GM12878 (cell line): ENCODE data around the gene ZFP28. TPM values are rescaled to one million over a fixed set of nuclear protein-coding genes. Genes with fewer than 3 reads are reported as not detected.

Experiments
- ATAC-seq: fragments of 200-7000 bp; cut with Tn5 transposase; 3 replicates; pipeline ENCODE4 v1.9.1; 2020; ENCODE audit warnings: mild to moderate bottlenecking, moderate library complexity
- BruUV-seq: library from RNA; stranded (reverse); fragments of 400-500 nt; replicated peaks from 2 replicates; lab custom pipeline; 2021; lab: Mats Ljungman, UMichigan
- CTCF ChIA-PET: fragments of 300-600 bp; sonication (Branson Sonifier 250); formaldehyde crosslinking; extraction: SDS; loops from one replicate; lab custom pipeline; 2021; ENCODE audit warnings: inconsistent platforms; lab: Yijun Ruan, JAX
- POLR2A ChIA-PET: fragments of 350-600 bp; formaldehyde crosslinking; extraction: SDS; loops from one replicate; lab custom pipeline; 2021; ENCODE audit warnings: inconsistent platforms; lab: Charles Lee
- RAD21 ChIA-PET: fragments of 300-600 bp; sonication (Branson Sonifier 250); formaldehyde crosslinking; loops from one replicate; lab custom pipeline; 2023; ENCODE audit warnings: antibody characterized with exemption; ENCODE audit not compliant: unreplicated experiment; lab: Charles Lee
- SMC1A ChIA-PET: fragments of 300-600 bp; sonication (Branson Sonifier 250); formaldehyde crosslinking; loops from one replicate; lab custom pipeline; 2023; ENCODE audit not compliant: unreplicated experiment, uncharacterized antibody; lab: Charles Lee
- DNase-seq: peaks from one replicate; pipeline ENCODE4 v3.0.0-alpha.2; 2011; ENCODE audit warnings: low read depth, low spot score
- FAIRE-seq: peaks from 3 replicates; lab custom pipeline; 2011; peaks lifted over from hg19 to GRCh38; lab: Jason Lieb, UNC
- H2AFZ ChIP-seq: 2 replicates; pipeline ENCODE4 v1.6.0; 2011; ENCODE audit warnings: low read depth, low read length, control low read depth; ENCODE audit not compliant: control insufficient read depth
- H3K27ac ChIP-seq: 2 replicates; pipeline ENCODE4 v1.5.1; 2011; ENCODE audit warnings: control low read depth; ENCODE audit not compliant: control insufficient read depth, insufficient read depth
- H3K27me3 ChIP-seq, 2 experiments: replicated peaks in 1 of 2; 2 replicates each; pipeline versions ENCODE4 v1.6.0 to v1.6.1; 2011; ENCODE audit warnings: low read length in 1 of 2; ENCODE audit not compliant: control insufficient read depth in 2 of 2, insufficient read depth in 2 of 2
- H3K36me3 ChIP-seq, 2 experiments: 2 replicates each; pipeline ENCODE4 v1.5.1; 2011; ENCODE audit warnings: low read length in 1 of 2; ENCODE audit not compliant: control insufficient read depth in 2 of 2, insufficient read depth in 2 of 2
- H3K4me1 ChIP-seq: 2 replicates; pipeline ENCODE4 v1.6.1; 2011; ENCODE audit warnings: mild to moderate bottlenecking, low read length, moderate library complexity, mixed read lengths; ENCODE audit not compliant: control insufficient read depth, insufficient read depth
- H3K4me2 ChIP-seq: 2 replicates; pipeline ENCODE4 v1.6.0; 2011; ENCODE audit warnings: control low read depth; ENCODE audit not compliant: control insufficient read depth, insufficient read depth
- H3K4me3 ChIP-seq: fragments of 200-600 bp; sonication (generic); 2 replicates; pipeline ENCODE4 v1.5.1; 2016
- H3K79me2 ChIP-seq: 2 replicates; pipeline ENCODE4 v1.6.0; 2011; ENCODE audit warnings: low read length; ENCODE audit not compliant: control insufficient read depth, insufficient read depth
- H3K9ac ChIP-seq: 2 replicates; pipeline ENCODE4 v1.8.0; 2011; ENCODE audit warnings: low read length, control low read depth, mixed read lengths; ENCODE audit not compliant: control insufficient read depth, insufficient read depth
- H3K9me3 ChIP-seq: replicated peaks from 3 replicates; pipeline ENCODE4 v1.5.1; 2011; ENCODE audit warnings: mild to moderate bottlenecking, low read length; ENCODE audit not compliant: control insufficient read depth, insufficient read depth
- H4K20me1 ChIP-seq: 2 replicates; pipeline ENCODE4 v1.6.0; 2011; ENCODE audit not compliant: control insufficient read depth, insufficient read depth
- ATF7 ChIP-seq: fragments of 450-650 bp; IDR thresholded peaks from 2 replicates; pipeline ENCODE4 v1.6.1; 2016; ENCODE audit warnings: low read depth, mild to moderate bottlenecking
- BRCA1 ChIP-seq: IDR thresholded peaks from 2 replicates; pipeline ENCODE4 v1.6.1; 2011; ENCODE audit warnings: low read depth, low read length, improper control_type of control experiment
- CHD1 ChIP-seq: IDR thresholded peaks from 2 replicates; pipeline ENCODE4 v1.6.1; 2012; ENCODE audit warnings: low read depth, low read length, improper control_type of control experiment
- E2F4 ChIP-seq: IDR thresholded peaks from 2 replicates; pipeline ENCODE4 v1.6.1; 2012; ENCODE audit warnings: low read depth, low read length, improper control_type of control experiment
- HCFC1 ChIP-seq: fragments of 150-350 bp; IDR thresholded peaks from 2 replicates; pipeline ENCODE4 v1.6.1; 2014; ENCODE audit warnings: low read length
- IRF4 ChIP-seq: IDR thresholded peaks from 2 replicates; pipeline ENCODE4 v1.6.1; 2011; ENCODE audit warnings: low read depth, low read length
- IRF5 ChIP-seq: fragments of 450-650 bp; IDR thresholded peaks from 2 replicates; pipeline ENCODE4 v1.6.1; 2017; ENCODE audit warnings: borderline replicate concordance
- JUNB ChIP-seq: IDR thresholded peaks from 2 replicates; pipeline ENCODE4 v1.6.1; 2016; ENCODE audit warnings: antibody characterized with exemption, mild to moderate bottlenecking
- LARP7 ChIP-seq: fragments of 450-650 bp; IDR thresholded peaks from 2 replicates; pipeline ENCODE4 v1.6.1; 2017; ENCODE audit warnings: mild to moderate bottlenecking
- RB1 ChIP-seq: fragments of 450-650 bp; formaldehyde crosslinking; IDR thresholded peaks from 2 replicates; pipeline ENCODE4 v1.6.1; 2017; ENCODE audit warnings: mild to moderate bottlenecking, borderline replicate concordance
- RCOR1 ChIP-seq: conservative IDR thresholded peaks from 2 replicates; pipeline ENCODE4 v1.6.1; 2012; ENCODE audit warnings: low read depth, low read length, improper control_type of control experiment
- ZBTB33 ChIP-seq: fragments of 450-650 bp; IDR thresholded peaks from 2 replicates; pipeline ENCODE4 v1.6.1; 2017; ENCODE audit warnings: mild to moderate bottlenecking
- ZBTB40 ChIP-seq: fragments of 450-650 bp; IDR thresholded peaks from 2 replicates; pipeline ENCODE4 v1.6.1; 2016; ENCODE audit warnings: mild to moderate bottlenecking, moderate library complexity, borderline replicate concordance
- WGBS: methylation state at CpG from one replicate; pipeline ENCODE4 v1.1.6; 2016; ENCODE audit warnings: low lambda C conversion rate; ENCODE audit not compliant: insufficient replicate concordance, insufficient coverage; ENCODE audit errors: missing lambda C conversion rate; 5-methylcytosine and 5-hydroxymethylcytosine counted together
- in situ Hi-C: fragments of 300-500 bp; cut with MboI; formaldehyde crosslinking; loops from 9 replicates; pipeline ENCODE4 v1.14.3; 2018; ENCODE audit warnings: mixed read lengths
- intact Hi-C: fragments of 100-400 bp; cut with micrococcal nuclease; formaldehyde crosslinking; loops from one replicate; pipeline ENCODE4 v1.14.2; 2022; ENCODE audit not compliant: unreplicated experiment
- polyA plus RNA-seq, 11 experiments: library from polyadenylated mRNA; depleted of rRNA in 4 of 11; unstranded in 6 of 11; stranded (reverse) in 5 of 11; fragments of >200 nt; fragmentation: Nextera tagmentation in 4 of 11; fragmentation: Illumina TruSeq in 1 of 11; extraction: Ambion mirVana in 4 of 11; extraction: Trizol in 1 of 11; gene quantifications; 1 replicate in 1 of 11; 2 replicates in 10 of 11; pipeline versions ENCODE4 v1.2.1 to v1.2.3, GENCODE V29; 2011 to 2016; ENCODE audit warnings: inconsistent platforms in 2 of 11, missing spikeins in 2 of 11, low read depth in 1 of 11
- total RNA-seq, 4 experiments: library from RNA; depleted of rRNA in 3 of 4; stranded (reverse); fragments of >200 nt in 3 of 4; fragmentation: Illumina TruSeq in 1 of 4; extraction: Trizol in 1 of 4; gene quantifications; 2 replicates each; pipeline versions ENCODE4 v1.2.1 to v1.2.3, GENCODE V29; 2013 to 2021

Gene ZFP28
- total and polyA plus RNA-seq, 10 of the 15 experiments (the other 5 are each of a cell fraction or from before 2014, with no cell fraction given) = 0.01 to 0.13 (median 0.05) TPM; not detected in 2

GRCh38 chr19:56525214-56525860 lies 13.4 kb upstream of the ZFP28 start:
- no peak overlapping the region for H3K4me2 ChIP-seq
- ChIA-PET SMC1A (interaction anchor here (0.6 kb wide), 1 partner anchor 14 kb away, joined by 3 read pairs; no protein-coding TSS in a partner anchor), RAD21 (interaction anchor here (0.5 kb wide), 1 partner anchor 1509 kb away, joined by 3 read pairs; no protein-coding TSS in a partner anchor), CTCF (no interaction called here), POLR2A (no interaction called here)
- DNase-seq = no peak
- H3K79me2 ChIP-seq = no peaks in the 10 kb centered on the region
- ATAC-seq = no peak
- peaks cover 4% of the 10 kb centered on the region; the same call in 1 of the 3 replicates for H3K9me3 ChIP-seq
- no peaks in the 10 kb centered on the region for H3K4me1 ChIP-seq
- H3K9ac ChIP-seq = no peak overlapping the region
- in situ Hi-C loops (no loop called here), intact Hi-C loops (no loop called here)
- FAIRE-seq = no peak
- no TSS peak for BruUV-seq
- no peak overlapping the region for H3K27ac ChIP-seq
- no peaks in the 10 kb centered on the region for H4K20me1 ChIP-seq
- no peaks in the 10 kb centered on the region for H3K27me3 ChIP-seq
- H3K4me3 ChIP-seq = no peak overlapping the region
- H2AFZ ChIP-seq = no peak overlapping the region
- WGBS = 29% methylated on average over 4 of the region's 4 CpGs
- H3K36me3 ChIP-seq = no peaks in the 10 kb centered on the region
- TF ChIP-seq JUNB (no peak), ZBTB33 (no peak), CHD1 (no peak), HCFC1 (no peak), RB1 (no peak), IRF4 (no peak), BRCA1 (no peak), ATF7 (no peak), IRF5 (no peak), E2F4 (no peak), LARP7 (no peak), RCOR1 (no peak), ZBTB40 (no peak)
